Measurements from ENCODE around the gene KLHDC10.
A peak's percentile ranks its signal among the peaks of the same experiment; 100 is the strongest.
"Not testable (repeated sequence)": the region's sequence is repeated elsewhere in the genome, so short reads cannot be mapped to it uniquely, and the experiment has no call there.

KLHDC10 gene

GRCh38 chr7:130118801-130119200 lies 48.5 kb downstream of the KLHDC10 start:
- no peak for DNase-seq
- no peaks in the 10 kb centered on the region for H3K4me1 Mint-ChIP-seq
- H3K9me3 Mint-ChIP-seq, result no peaks in the 10 kb centered on the region
- peaks cover 49% of the 10 kb centered on the region for H3K36me3 Mint-ChIP-seq (ENCODE audit: low read depth)
- H3K27me3 Mint-ChIP-seq (ENCODE audit: low read depth, poor library complexity), result peaks cover 5% of the 10 kb centered on the region
- no peak overlapping the region for H3K4me3 Mint-ChIP-seq
- peak overlapping the region; percentile 47 for H3K27ac Mint-ChIP-seq
- no peak for TF ChIP-seq CTCF (IDR thresholded peaks at IDR 0.05)

GRCh38 chr7:130123501-130123900 lies 53.2 kb downstream of the KLHDC10 start:
- Mint-ChIP-seq H3K36me3 (ENCODE audit: low read depth) (peaks cover 82% of the 10 kb centered on the region), H3K4me1 (no peaks in the 10 kb centered on the region), H3K27ac (no peak overlapping the region), H3K27me3 (ENCODE audit: low read depth, poor library complexity) (no peaks in the 10 kb centered on the region), H3K4me3 (no peak overlapping the region), H3K9me3 (no peaks in the 10 kb centered on the region)
- no peak for TF ChIP-seq CTCF (IDR thresholded peaks at IDR 0.05)
- DNase-seq, result no peak

GRCh38 chr7:130124711-130125110 lies 54.4 kb downstream of the KLHDC10 start:
- peaks cover 86% of the 10 kb centered on the region for H3K36me3 Mint-ChIP-seq (ENCODE audit: low read depth)
- H3K4me3 Mint-ChIP-seq, result no peak overlapping the region
- H3K4me1 Mint-ChIP-seq, result no peaks in the 10 kb centered on the region
- no peak overlapping the region for H3K27ac Mint-ChIP-seq
- no peaks in the 10 kb centered on the region for H3K9me3 Mint-ChIP-seq
- DNase-seq, result no peak
- H3K27me3 Mint-ChIP-seq (ENCODE audit: low read depth, poor library complexity), result no peaks in the 10 kb centered on the region
- no peak for TF ChIP-seq CTCF (IDR thresholded peaks at IDR 0.05)

- H3K9me3 Mint-ChIP-seq; H3K4me1 Mint-ChIP-seq; H3K27ac Mint-ChIP-seq; H3K27me3 Mint-ChIP-seq (ENCODE audit: low read depth, poor library complexity); H3K4me3 Mint-ChIP-seq; DNase-seq: not testable (repeated sequence)
- H3K36me3 Mint-ChIP-seq (ENCODE audit: low read depth), result peaks cover 90% of the 10 kb centered on the region
Measured at GRCh38 chr7:130126840-130127239, 56.5 kb downstream of the KLHDC10 start.

- peaks cover 90% of the 10 kb centered on the region for H3K36me3 Mint-ChIP-seq (ENCODE audit: low read depth)
- no peak overlapping the region for H3K4me3 Mint-ChIP-seq
- no peaks in the 10 kb centered on the region for H3K27me3 Mint-ChIP-seq (ENCODE audit: low read depth, poor library complexity)
- DNase-seq, result no peak
- no peaks in the 10 kb centered on the region for H3K9me3 Mint-ChIP-seq
- TF ChIP-seq CTCF (IDR thresholded peaks at IDR 0.05), result no peak
- peak overlapping the region; percentile 41 for H3K27ac Mint-ChIP-seq
- H3K4me1 Mint-ChIP-seq, result peaks cover 14% of the 10 kb centered on the region
Measured at GRCh38 chr7:130127404-130127803, 57.1 kb downstream of the KLHDC10 start.

GRCh38 chr7:130127821-130128317 lies 57.5 kb downstream of the KLHDC10 start:
- peak overlapping the region; percentile 41 for H3K27ac Mint-ChIP-seq
- DNase-seq, result no peak
- TF ChIP-seq CTCF (IDR thresholded peaks at IDR 0.05), result no peak
- no peak overlapping the region for H3K4me3 Mint-ChIP-seq
- peaks cover 16% of the 10 kb centered on the region for H3K4me1 Mint-ChIP-seq
- H3K36me3 Mint-ChIP-seq (ENCODE audit: low read depth), result peaks cover 87% of the 10 kb centered on the region
- no peaks in the 10 kb centered on the region for H3K27me3 Mint-ChIP-seq (ENCODE audit: low read depth, poor library complexity)
- H3K9me3 Mint-ChIP-seq, result no peaks in the 10 kb centered on the region

All from nephron progenitor cell (in vitro differentiated cells).